Colonic mucosa (tissue), 4 donors: ENCODE measurements around the gene HES5. TPM values are rescaled to one million over a fixed set of nuclear protein-coding genes. Genes with fewer than 3 reads are reported as not detected.

ENCODE experiments used
- DNase-seq: peaks from one replicate; pipeline ENCODE4 v3.0.0-alpha.2; 2020
- H3K27ac ChIP-seq: fragments of 200-600 bp; one replicate; pipeline ENCODE4 v1.8.0; 2021
- H3K27me3 ChIP-seq: fragments of 200-600 bp; one replicate; pipeline ENCODE4 v1.8.0; 2021
- H3K36me3 ChIP-seq: fragments of 200-600 bp; one replicate; pipeline ENCODE4 v1.8.0; 2021
- H3K4me1 ChIP-seq: fragments of 200-600 bp; one replicate; pipeline ENCODE4 v1.8.0; 2021; ENCODE audit warnings: mild to moderate bottlenecking
- H3K4me3 ChIP-seq: fragments of 200-600 bp; one replicate; pipeline ENCODE4 v1.8.0; 2021
- H3K9ac ChIP-seq, 2 donors: one replicate each; pipeline ENCODE4 v1.7.0; 2013; ENCODE audit warnings: control low read depth in 2 of 2, low read depth in 2 of 2, low read length in 2 of 2
- H3K9me3 ChIP-seq: fragments of 200-600 bp; one replicate; pipeline ENCODE4 v1.8.0; 2021
- intact Hi-C: fragments of 100-400 bp; cut with DNase I; formaldehyde crosslinking; loops from one replicate; pipeline ENCODE4 v1.14.1; 2022
- total RNA-seq, 2 donors: library from RNA; stranded (reverse); fragmentation: NEBNext Ultra II Directional in 1 of 2; extraction: Animal tissue kit (Norgen Biotek cat#: 25700) in 1 of 2; gene quantifications; one replicate each; pipeline ENCODE4 v1.2.1, GENCODE V29; 2021
- TF ChIP-seq, protein P1 (sequence below): fragments of 200-600 bp; IDR thresholded peaks from one replicate; pipeline ENCODE4 v1.8.0; 2022; ENCODE audit warnings: antibody characterized with exemption, mild to moderate bottlenecking
- donor health status: healthy.
- donor health status: DM: no; HTN: no; CAD: no.
- donor health status: DM: no; HTN: no; CAD: no.

The HES5 gene
- total RNA-seq, 2 donors from 2014 or later = 2.5 to 4.2 TPM

DNA sequence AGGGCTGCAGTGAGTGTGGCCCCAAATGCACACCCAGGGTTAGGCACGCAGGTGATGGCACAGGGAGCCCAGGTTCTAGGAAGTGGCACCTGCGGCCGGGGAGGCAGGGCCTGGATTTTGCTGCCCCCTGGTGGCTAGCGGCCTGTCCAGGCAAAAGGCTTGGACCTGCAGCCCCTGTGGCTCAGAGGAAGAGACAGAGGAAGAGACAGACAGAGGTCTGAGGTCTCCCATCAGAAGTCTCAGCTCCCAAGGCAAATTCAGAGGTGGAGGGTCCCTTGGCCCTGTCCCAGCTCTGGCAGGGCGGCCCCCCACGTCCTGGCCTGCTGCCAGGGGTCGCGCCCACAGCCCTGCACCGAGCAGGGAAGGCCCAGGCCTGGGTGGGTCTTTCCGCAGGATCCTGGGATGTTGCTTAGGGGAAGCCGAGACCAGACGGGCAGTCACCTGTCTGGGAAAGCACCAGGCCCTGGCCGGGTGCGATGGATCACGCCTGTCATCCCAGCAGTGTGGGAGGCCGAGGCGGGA, 18.1 kb upstream of the HES5 start:
- peak; percentile 94 for DNase-seq
- Histone ChIP-seq H3K27me3 (no peaks in the 10 kb centered on the region), H3K9me3 (no peaks in the 10 kb centered on the region), H3K9ac (peak overlapping the region; percentile 70 to 89), H3K4me3 (peak overlapping the region; percentile 55), H3K36me3 (no peaks in the 10 kb centered on the region), H3K27ac (peak overlapping the region; percentile 100), H3K4me1 (peaks cover 11% of the 10 kb centered on the region)
- intact Hi-C loops = loop anchor here (5.0 kb wide), 1 partner anchor 136 kb away; the partner anchor contains the start of gene PEX10
- TF ChIP-seq, protein P1, sequence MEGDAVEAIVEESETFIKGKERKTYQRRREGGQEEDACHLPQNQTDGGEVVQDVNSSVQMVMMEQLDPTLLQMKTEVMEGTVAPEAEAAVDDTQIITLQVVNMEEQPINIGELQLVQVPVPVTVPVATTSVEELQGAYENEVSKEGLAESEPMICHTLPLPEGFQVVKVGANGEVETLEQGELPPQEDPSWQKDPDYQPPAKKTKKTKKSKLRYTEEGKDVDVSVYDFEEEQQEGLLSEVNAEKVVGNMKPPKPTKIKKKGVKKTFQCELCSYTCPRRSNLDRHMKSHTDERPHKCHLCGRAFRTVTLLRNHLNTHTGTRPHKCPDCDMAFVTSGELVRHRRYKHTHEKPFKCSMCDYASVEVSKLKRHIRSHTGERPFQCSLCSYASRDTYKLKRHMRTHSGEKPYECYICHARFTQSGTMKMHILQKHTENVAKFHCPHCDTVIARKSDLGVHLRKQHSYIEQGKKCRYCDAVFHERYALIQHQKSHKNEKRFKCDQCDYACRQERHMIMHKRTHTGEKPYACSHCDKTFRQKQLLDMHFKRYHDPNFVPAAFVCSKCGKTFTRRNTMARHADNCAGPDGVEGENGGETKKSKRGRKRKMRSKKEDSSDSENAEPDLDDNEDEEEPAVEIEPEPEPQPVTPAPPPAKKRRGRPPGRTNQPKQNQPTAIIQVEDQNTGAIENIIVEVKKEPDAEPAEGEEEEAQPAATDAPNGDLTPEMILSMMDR = peak; percentile 95

DNA sequence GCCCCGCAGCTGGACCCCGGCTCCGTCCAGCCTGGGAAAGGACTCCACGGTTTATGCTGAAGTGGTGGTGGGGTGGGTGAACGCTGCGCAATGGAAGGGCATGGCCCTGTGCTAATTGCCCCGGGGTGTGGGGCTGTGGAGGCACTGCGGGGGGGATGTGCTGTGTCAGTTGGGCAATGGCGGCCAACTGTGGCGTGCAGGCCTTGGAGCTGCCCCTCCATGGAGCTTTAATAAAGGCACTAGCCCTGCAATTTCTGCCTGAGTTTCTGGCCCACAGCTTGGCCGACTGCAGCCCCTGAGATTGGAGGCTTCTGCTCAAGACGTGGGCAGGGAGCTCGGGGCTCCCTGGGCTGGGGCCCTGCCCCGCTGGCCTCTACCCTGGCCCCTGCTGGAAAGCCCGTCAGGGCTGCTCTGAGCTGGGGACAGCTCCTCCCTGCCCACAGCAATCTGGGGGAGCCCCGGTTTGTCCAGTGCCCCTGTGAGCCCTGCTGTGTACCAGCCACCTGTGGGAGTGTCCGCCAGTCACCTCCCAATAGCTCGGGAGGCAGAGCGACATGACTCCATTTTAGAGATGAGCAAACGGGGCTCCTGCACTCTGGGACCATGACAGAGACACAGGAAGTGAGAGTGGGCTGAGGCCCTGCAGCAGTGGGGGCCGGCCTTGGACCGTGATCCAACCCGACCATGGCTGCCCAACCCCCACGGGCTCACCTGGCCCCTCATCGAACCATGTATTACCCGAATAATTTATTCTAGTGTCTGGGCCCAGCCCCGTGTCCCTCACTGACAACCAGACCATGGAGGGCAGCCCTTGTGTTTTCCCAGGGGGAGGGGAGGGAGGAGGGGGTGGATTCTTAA, 17.4 kb upstream of the HES5 start:
- H3K4me3 ChIP-seq = peak overlapping the region; percentile 55
- H3K27me3 ChIP-seq = no peaks in the 10 kb centered on the region
- H3K36me3 ChIP-seq = no peaks in the 10 kb centered on the region
- H3K4me1 ChIP-seq = peaks cover 11% of the 10 kb centered on the region
- intact Hi-C loops = loop anchor here (5.0 kb wide), 1 partner anchor 135 kb away; the partner anchor contains the start of gene PEX10
- DNase-seq = no peak
- TF ChIP-seq, protein P1 = no peak
- peak overlapping the region; percentile 70 to 89 for H3K9ac ChIP-seq
- H3K27ac ChIP-seq = peak overlapping the region; percentile 100
- no peaks in the 10 kb centered on the region for H3K9me3 ChIP-seq

DNA sequence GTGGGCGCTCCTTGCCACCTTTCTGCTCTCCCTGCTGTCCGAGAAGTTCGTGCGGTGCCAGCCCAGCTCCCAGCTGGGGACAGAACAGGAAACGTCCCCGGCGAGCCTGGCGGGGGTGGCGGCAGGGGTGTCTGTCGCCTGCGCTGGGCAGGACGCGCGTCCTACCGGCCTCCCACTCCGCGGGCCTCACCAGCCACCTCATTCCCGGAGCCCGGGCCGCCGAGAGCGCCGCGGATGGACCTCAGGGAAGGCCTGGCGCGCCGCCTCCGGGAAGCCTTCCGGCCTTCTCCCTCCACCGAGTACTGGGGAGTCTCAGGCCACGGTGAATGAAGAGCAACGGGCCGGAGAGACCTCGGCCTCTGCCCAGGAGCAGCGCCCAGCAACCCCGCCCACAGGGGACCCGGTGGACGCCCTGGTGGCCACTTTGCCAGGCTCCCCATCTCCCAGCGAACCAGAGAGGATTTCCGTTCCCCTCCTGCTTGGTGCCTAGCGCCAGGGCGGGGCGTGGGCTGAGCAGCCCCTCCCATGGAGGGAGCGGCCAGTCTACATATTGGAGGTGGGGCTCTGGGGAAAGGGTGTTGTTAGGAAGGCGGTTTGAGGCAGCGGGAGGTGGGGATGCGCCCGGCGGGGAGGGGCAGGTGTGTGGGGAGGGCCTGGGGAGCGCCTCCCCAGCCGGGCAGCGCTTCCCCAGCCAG, 16.6 kb upstream of the HES5 start:
- H3K9ac ChIP-seq = peak overlapping the region; percentile 80 to 89
- H3K27me3 ChIP-seq = no peaks in the 10 kb centered on the region
- H3K36me3 ChIP-seq = no peaks in the 10 kb centered on the region
- peak overlapping the region; percentile 100 for H3K27ac ChIP-seq
- intact Hi-C loops = loop anchor here (5.0 kb wide), 1 partner anchor 134 kb away; the partner anchor contains the start of gene PEX10
- TF ChIP-seq, protein P1 = no peak
- DNase-seq = peak; percentile 97
- H3K4me1 ChIP-seq = peaks cover 15% of the 10 kb centered on the region
- no peaks in the 10 kb centered on the region for H3K9me3 ChIP-seq
- H3K4me3 ChIP-seq = peak overlapping the region; percentile 55

DNA sequence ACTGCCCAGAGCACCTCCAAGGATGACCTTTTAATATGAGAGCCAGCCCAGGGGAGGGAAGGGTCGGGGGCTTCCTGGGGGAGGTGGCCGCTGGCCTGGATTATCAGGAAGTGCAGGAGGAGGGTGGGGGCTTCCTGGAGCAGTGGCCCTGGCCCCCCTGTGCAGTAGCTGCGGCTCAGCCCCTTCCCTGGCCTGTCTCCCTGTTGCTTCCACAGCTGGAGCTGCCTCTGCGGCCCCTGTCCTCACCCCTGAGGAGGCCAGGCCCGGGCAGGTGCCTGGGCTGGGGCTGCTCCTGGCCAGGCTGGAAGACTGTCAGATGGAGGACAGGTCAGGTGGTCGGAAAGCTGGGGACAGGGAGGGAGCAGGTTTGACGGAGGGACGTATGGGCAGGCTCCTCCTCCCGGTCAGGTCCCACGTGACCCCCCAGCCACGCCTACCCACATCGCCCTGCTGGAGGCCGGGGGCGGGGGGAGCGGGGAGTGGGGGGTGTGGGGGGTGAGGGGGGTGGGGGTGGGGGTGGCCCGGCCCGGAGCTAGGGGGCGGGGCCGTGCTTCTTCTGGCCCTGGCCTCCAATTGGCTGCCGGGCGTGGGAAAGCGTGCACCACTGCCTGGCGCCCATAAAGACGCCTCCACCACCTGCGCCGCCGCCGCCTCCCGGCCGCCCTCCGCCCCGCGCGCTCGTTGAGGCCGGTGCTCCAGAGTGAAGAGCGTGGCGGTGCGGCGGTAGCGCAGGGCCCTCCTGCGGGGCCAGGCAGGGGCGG, 15.9 kb upstream of the HES5 start:
- peak; percentile 93 for DNase-seq
- intact Hi-C loops = loop anchor here (5.0 kb wide), 1 partner anchor 134 kb away; the partner anchor contains the start of gene PEX10
- Histone ChIP-seq H3K9me3 (no peaks in the 10 kb centered on the region), H3K4me3 (peak overlapping the region; percentile 55), H3K27ac (peak overlapping the region; percentile 100), H3K36me3 (no peaks in the 10 kb centered on the region), H3K27me3 (peaks cover 3% of the 10 kb centered on the region), H3K9ac (peak overlapping the region; percentile 80 to 89), H3K4me1 (peaks cover 20% of the 10 kb centered on the region)
- TF ChIP-seq, protein P1 = no peak
